GM23338 (cell line): ENCODE data around the gene AGTRAP. TPM values are rescaled to one million over a fixed set of nuclear protein-coding genes. Genes with fewer than 3 reads are reported as not detected.

ENCODE experiments used
- ATAC-seq: fragments of 200-7000 bp; cut with Tn5 transposase; 3 replicates; pipeline ENCODE4 v1.9.1; 2020
- DNase-seq: peaks from one replicate; pipeline ENCODE4 v3.0.0-alpha.2; 2015; ENCODE audit warnings: low spot score
- H2AFZ ChIP-seq: fragments of 200-600 bp; sonication (generic); 2 replicates; pipeline ENCODE4 v1.8.0; 2016; ENCODE audit warnings: antibody characterized with exemption, mild to moderate bottlenecking, moderate library complexity
- H3F3A ChIP-seq: fragments of 200-600 bp; sonication (generic); replicated peaks from 2 replicates; pipeline ENCODE4 v1.8.0; 2017; ENCODE audit warnings: antibody characterized with exemption, mixed run types, low read depth
- H3K27ac ChIP-seq: fragments of 200-600 bp; sonication (generic); 2 replicates; pipeline ENCODE4 v1.6.1; 2016; ENCODE audit warnings: low read depth
- H3K27me3 ChIP-seq: fragments of 200-600 bp; sonication (generic); 2 replicates; pipeline ENCODE4 v1.8.0; 2016; ENCODE audit warnings: mild to moderate bottlenecking, mixed run types, moderate library complexity; ENCODE audit not compliant: insufficient read depth
- H3K36me3 ChIP-seq: fragments of 200-600 bp; sonication (generic); 2 replicates; pipeline ENCODE4 v1.8.0; 2016; ENCODE audit warnings: mild to moderate bottlenecking; ENCODE audit not compliant: insufficient read depth
- H3K4me1 ChIP-seq: fragments of 200-600 bp; sonication (generic); 2 replicates; pipeline ENCODE4 v1.8.0; 2016; ENCODE audit warnings: mild to moderate bottlenecking, moderate library complexity; ENCODE audit not compliant: insufficient read depth
- H3K4me2 ChIP-seq: fragments of 200-600 bp; sonication (generic); 2 replicates; pipeline ENCODE4 v1.7.1; 2017; ENCODE audit warnings: mixed run types
- H3K4me3 ChIP-seq: fragments of 200-600 bp; sonication (generic); 2 replicates; pipeline ENCODE4 v1.6.1; 2016; ENCODE audit warnings: mixed run types
- H3K79me2 ChIP-seq: fragments of 200-600 bp; sonication (generic); replicated peaks from 2 replicates; pipeline ENCODE4 v1.8.0; 2017; ENCODE audit warnings: mild to moderate bottlenecking; ENCODE audit not compliant: insufficient read depth
- H3K9me2 ChIP-seq: fragments of 200-600 bp; sonication (generic); 2 replicates; pipeline ENCODE4 v1.8.0; 2017; ENCODE audit not compliant: insufficient read depth
- H4K20me1 ChIP-seq: fragments of 200-600 bp; sonication (generic); replicated peaks from 2 replicates; pipeline ENCODE4 v1.8.0; 2017; ENCODE audit warnings: mild to moderate bottlenecking; ENCODE audit not compliant: insufficient read depth
- H3K27ac Mint-ChIP-seq: 2 replicates; pipeline ENCODE4 v1.8.0; 2020; ENCODE audit warnings: inconsistent platforms, mild to moderate bottlenecking, moderate library complexity, mixed read lengths
- H3K27me3 Mint-ChIP-seq: 3 replicates; pipeline ENCODE4 v1.8.0; 2022; ENCODE audit warnings: low read depth, mild to moderate bottlenecking, moderate library complexity, mixed read lengths, inconsistent platforms; ENCODE audit not compliant: insufficient read depth, poor library complexity
- H3K36me3 Mint-ChIP-seq: 3 replicates; pipeline ENCODE4 v1.8.0; 2021; ENCODE audit warnings: low read depth, mild to moderate bottlenecking, inconsistent platforms, moderate library complexity, mixed read lengths
- H3K4me1 Mint-ChIP-seq: 3 replicates; pipeline ENCODE4 v1.8.0; 2020; ENCODE audit warnings: mild to moderate bottlenecking, inconsistent platforms, mixed read lengths
- H3K4me3 Mint-ChIP-seq: 3 replicates; pipeline ENCODE4 v1.8.0; 2021; ENCODE audit warnings: moderate library complexity, mild to moderate bottlenecking, inconsistent platforms, mixed read lengths
- H3K9me3 Mint-ChIP-seq: 3 replicates; pipeline ENCODE4 v1.8.0; 2020; ENCODE audit warnings: moderate library complexity, mild to moderate bottlenecking, inconsistent platforms, mixed read lengths
- EZH2 ChIP-seq: fragments of 200-600 bp; sonication (generic); IDR thresholded peaks from one replicate; pipeline ENCODE4 v1.8.0; 2017; ENCODE audit warnings: antibody characterized with exemption, mild to moderate bottlenecking, low read depth; ENCODE audit not compliant: unreplicated experiment
- EZH2phosphoT487 ChIP-seq: fragments of 200-600 bp; sonication (generic); IDR thresholded peaks from one replicate; pipeline ENCODE4 v1.8.1; 2018; ENCODE audit warnings: antibody characterized with exemption; ENCODE audit not compliant: unreplicated experiment
- NANOG ChIP-seq: IDR thresholded peaks from 2 replicates; pipeline ENCODE4 v1.6.1; 2016; ENCODE audit warnings: antibody characterized with exemption, borderline replicate concordance
- POLR2AphosphoS5 ChIP-seq: IDR thresholded peaks from 2 replicates; pipeline ENCODE4 v1.6.1; 2016; ENCODE audit warnings: antibody characterized with exemption, low read depth
- STAT1 ChIP-seq: IDR thresholded peaks from one replicate; pipeline ENCODE4 v1.6.1; 2016; ENCODE audit warnings: antibody characterized with exemption; ENCODE audit not compliant: unreplicated experiment
- ZNF114 ChIP-seq: fragments of 250-450 bp; sonication (Bioruptor Pico); IDR thresholded peaks from 2 replicates; pipeline ENCODE4 v1.5.0; 2020; ENCODE audit warnings: mild to moderate bottlenecking, moderate library complexity
- ZNF331 ChIP-seq: fragments of 250-450 bp; sonication (Bioruptor Pico); IDR thresholded peaks from 2 replicates; pipeline ENCODE4 v1.5.0; 2020; ENCODE audit warnings: low read depth, mild to moderate bottlenecking, moderate library complexity
- polyA plus RNA-seq: library from polyadenylated mRNA; unstranded; fragments of >200 nt; fragmentation: Nextera tagmentation; extraction: Ambion mirVana; gene quantifications from 2 replicates; pipeline ENCODE4 v1.2.1, GENCODE V29; 2016
- total RNA-seq: library from RNA; depleted of rRNA; stranded (reverse); fragments of >200 nt; shearing (Covaris generic); gene quantifications from 2 replicates; pipeline ENCODE4 v1.2.3, GENCODE V29; 2014
- TF ChIP-seq, protein P1 (sequence below): IDR thresholded peaks from one replicate; pipeline ENCODE4 v1.6.1; 2018; ENCODE audit warnings: antibody characterized with exemption; ENCODE audit not compliant: unreplicated experiment
- TF ChIP-seq, protein P2 (sequence below), 2 experiments: fragments of 200-600 bp in 1 of 2; sonication (generic) in 1 of 2; conservative IDR thresholded peaks; 2 replicates each; pipeline versions ENCODE4 v1.5.1 to v1.6.1; 2016 to 2017; ENCODE audit warnings: antibody characterized with exemption in 2 of 2, low read depth in 2 of 2, mild to moderate bottlenecking in 2 of 2, moderate library complexity in 1 of 2
- TF ChIP-seq, protein P3 (sequence below): fragments of 250-450 bp; sonication (Bioruptor Pico); IDR thresholded peaks from 2 replicates; pipeline ENCODE4 v1.5.0; 2020; ENCODE audit warnings: mild to moderate bottlenecking, moderate library complexity

AGTRAP gene
- total and polyA plus RNA-seq, 2 experiments from 2014 or later: 79.4 to 102 TPM

DNA sequence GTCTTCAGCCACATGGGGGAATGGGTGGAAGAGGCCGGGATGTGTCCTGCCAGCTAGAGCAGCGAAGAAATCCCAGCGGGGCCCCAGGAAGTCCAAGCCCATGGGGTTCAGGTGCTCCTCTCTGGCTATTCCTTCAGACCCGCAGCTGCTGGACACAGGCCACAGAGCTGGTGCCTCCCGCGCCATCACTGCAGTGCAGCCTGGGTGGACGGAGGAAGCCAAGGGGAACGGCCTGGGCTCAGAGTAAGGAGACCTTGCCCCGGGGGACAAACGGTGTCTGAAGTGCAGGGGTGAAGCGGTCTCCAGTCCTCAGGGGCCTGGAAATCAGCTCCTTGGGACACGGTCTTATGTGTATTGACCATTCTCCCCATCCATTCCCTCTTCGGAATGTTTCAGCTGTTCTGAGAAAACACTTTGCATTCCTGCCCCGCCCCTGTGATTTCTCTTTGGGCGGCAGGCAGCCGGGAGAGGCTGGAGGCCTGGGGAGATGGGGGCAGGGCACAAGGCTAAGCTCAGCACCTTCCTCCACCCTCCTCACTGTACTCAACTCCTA is 51.4 kb downstream of the AGTRAP start (continued):
- TF ChIP-seq, protein P1, sequence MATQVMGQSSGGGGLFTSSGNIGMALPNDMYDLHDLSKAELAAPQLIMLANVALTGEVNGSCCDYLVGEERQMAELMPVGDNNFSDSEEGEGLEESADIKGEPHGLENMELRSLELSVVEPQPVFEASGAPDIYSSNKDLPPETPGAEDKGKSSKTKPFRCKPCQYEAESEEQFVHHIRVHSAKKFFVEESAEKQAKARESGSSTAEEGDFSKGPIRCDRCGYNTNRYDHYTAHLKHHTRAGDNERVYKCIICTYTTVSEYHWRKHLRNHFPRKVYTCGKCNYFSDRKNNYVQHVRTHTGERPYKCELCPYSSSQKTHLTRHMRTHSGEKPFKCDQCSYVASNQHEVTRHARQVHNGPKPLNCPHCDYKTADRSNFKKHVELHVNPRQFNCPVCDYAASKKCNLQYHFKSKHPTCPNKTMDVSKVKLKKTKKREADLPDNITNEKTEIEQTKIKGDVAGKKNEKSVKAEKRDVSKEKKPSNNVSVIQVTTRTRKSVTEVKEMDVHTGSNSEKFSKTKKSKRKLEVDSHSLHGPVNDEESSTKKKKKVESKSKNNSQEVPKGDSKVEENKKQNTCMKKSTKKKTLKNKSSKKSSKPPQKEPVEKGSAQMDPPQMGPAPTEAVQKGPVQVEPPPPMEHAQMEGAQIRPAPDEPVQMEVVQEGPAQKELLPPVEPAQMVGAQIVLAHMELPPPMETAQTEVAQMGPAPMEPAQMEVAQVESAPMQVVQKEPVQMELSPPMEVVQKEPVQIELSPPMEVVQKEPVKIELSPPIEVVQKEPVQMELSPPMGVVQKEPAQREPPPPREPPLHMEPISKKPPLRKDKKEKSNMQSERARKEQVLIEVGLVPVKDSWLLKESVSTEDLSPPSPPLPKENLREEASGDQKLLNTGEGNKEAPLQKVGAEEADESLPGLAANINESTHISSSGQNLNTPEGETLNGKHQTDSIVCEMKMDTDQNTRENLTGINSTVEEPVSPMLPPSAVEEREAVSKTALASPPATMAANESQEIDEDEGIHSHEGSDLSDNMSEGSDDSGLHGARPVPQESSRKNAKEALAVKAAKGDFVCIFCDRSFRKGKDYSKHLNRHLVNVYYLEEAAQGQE: no peak
- TF ChIP-seq ZNF114: no peak
- no peak for TF ChIP-seq ZNF331 (CRISPR knock-in tag)
- no peak for TF ChIP-seq POLR2AphosphoS5

DNA sequence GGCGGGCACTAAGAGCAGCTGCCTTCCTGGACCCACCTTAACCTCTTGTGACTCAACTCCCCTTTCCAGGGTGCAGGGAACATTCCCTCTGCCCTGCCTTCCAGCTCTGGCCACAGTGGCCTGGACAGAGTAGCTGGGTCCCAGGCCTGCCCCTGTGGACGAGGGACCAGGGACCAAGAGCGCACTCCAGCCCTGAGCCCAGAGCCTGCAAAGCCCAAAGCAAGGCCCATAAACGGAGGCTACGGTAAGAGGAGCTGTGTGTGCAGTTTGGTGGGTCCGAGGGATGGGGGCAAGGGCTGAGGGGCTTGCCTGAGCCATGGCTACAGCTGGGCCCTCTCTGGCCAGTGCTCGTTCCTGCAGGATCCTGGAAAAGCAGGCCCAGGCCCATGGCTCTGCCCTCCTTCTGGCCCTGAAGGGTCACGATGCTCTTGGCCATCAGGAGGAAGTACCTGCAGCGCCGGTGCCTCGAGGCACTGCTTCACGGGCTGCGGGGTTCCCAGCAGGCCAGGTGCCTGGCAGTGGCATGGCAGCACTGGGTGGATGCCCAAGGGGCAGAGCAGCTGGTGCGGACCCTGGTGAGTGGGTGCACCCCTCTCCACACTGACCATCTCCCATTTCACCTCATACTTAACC is 52.0 kb downstream of the AGTRAP start:
- Histone ChIP-seq H3K27ac (peak overlapping the region; percentile 86), H3K79me2 (no peaks in the 10 kb centered on the region), H3K4me3 (peak overlapping the region; percentile 9; the same call in 1 of the 2 replicates), H3K27me3 (no peaks in the 10 kb centered on the region), H3F3A (peaks cover 22% of the 10 kb centered on the region), H3K36me3 (no peaks in the 10 kb centered on the region), H2AFZ (no peak overlapping the region), H3K4me1 (peaks cover 38% of the 10 kb centered on the region), H3K9me2 (no peaks in the 10 kb centered on the region), H4K20me1 (no peaks in the 10 kb centered on the region), H3K4me2 (peak overlapping the region; percentile 68; the same call in 1 of the 2 replicates)
- peaks cover 36% of the 10 kb centered on the region for H3K4me1 Mint-ChIP-seq
- H3K4me3 Mint-ChIP-seq: no peak overlapping the region
- TF ChIP-seq STAT1: no peak
- TF ChIP-seq EZH2phosphoT487: no peak
- no peak for TF ChIP-seq NANOG
- TF ChIP-seq EZH2: no peak
- TF ChIP-seq, protein P2, sequence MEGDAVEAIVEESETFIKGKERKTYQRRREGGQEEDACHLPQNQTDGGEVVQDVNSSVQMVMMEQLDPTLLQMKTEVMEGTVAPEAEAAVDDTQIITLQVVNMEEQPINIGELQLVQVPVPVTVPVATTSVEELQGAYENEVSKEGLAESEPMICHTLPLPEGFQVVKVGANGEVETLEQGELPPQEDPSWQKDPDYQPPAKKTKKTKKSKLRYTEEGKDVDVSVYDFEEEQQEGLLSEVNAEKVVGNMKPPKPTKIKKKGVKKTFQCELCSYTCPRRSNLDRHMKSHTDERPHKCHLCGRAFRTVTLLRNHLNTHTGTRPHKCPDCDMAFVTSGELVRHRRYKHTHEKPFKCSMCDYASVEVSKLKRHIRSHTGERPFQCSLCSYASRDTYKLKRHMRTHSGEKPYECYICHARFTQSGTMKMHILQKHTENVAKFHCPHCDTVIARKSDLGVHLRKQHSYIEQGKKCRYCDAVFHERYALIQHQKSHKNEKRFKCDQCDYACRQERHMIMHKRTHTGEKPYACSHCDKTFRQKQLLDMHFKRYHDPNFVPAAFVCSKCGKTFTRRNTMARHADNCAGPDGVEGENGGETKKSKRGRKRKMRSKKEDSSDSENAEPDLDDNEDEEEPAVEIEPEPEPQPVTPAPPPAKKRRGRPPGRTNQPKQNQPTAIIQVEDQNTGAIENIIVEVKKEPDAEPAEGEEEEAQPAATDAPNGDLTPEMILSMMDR (conservative IDR thresholded peaks at IDR 0.05; ENCODE audit: low read depth in 2 of 2): no peak
- no peak for TF ChIP-seq POLR2AphosphoS5
- TF ChIP-seq, protein P3, sequence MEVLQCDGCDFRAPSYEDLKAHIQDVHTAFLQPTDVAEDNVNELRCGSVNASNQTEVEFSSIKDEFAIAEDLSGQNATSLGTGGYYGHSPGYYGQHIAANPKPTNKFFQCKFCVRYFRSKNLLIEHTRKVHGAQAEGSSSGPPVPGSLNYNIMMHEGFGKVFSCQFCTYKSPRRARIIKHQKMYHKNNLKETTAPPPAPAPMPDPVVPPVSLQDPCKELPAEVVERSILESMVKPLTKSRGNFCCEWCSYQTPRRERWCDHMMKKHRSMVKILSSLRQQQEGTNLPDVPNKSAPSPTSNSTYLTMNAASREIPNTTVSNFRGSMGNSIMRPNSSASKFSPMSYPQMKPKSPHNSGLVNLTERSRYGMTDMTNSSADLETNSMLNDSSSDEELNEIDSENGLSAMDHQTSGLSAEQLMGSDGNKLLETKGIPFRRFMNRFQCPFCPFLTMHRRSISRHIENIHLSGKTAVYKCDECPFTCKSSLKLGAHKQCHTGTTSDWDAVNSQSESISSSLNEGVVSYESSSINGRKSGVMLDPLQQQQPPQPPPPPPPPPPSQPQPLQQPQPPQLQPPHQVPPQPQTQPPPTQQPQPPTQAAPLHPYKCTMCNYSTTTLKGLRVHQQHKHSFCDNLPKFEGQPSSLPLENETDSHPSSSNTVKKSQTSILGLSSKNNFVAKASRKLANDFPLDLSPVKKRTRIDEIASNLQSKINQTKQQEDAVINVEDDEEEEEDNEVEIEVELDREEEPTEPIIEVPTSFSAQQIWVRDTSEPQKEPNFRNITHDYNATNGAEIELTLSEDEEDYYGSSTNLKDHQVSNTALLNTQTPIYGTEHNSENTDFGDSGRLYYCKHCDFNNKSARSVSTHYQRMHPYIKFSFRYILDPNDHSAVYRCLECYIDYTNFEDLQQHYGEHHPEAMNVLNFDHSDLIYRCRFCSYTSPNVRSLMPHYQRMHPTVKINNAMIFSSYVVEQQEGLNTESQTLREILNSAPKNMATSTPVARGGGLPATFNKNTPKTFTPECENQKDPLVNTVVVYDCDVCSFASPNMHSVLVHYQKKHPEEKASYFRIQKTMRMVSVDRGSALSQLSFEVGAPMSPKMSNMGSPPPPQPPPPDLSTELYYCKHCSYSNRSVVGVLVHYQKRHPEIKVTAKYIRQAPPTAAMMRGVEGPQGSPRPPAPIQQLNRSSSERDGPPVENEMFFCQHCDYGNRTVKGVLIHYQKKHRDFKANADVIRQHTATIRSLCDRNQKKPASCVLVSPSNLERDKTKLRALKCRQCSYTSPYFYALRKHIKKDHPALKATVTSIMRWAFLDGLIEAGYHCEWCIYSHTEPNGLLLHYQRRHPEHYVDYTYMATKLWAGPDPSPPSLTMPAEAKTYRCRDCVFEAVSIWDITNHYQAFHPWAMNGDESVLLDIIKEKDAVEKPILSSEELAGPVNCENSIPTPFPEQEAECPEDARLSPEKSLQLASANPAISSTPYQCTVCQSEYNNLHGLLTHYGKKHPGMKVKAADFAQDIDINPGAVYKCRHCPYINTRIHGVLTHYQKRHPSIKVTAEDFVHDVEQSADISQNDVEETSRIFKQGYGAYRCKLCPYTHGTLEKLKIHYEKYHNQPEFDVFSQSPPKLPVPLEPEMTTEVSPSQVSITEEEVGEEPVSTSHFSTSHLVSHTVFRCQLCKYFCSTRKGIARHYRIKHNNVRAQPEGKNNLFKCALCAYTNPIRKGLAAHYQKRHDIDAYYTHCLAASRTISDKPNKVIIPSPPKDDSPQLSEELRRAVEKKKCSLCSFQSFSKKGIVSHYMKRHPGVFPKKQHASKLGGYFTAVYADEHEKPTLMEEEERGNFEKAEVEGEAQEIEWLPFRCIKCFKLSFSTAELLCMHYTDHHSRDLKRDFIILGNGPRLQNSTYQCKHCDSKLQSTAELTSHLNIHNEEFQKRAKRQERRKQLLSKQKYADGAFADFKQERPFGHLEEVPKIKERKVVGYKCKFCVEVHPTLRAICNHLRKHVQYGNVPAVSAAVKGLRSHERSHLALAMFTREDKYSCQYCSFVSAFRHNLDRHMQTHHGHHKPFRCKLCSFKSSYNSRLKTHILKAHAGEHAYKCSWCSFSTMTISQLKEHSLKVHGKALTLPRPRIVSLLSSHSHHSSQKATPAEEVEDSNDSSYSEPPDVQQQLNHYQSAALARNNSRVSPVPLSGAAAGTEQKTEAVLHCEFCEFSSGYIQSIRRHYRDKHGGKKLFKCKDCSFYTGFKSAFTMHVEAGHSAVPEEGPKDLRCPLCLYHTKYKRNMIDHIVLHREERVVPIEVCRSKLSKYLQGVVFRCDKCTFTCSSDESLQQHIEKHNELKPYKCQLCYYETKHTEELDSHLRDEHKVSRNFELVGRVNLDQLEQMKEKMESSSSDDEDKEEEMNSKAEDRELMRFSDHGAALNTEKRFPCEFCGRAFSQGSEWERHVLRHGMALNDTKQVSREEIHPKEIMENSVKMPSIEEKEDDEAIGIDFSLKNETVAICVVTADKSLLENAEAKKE (CRISPR knock-in tag): no peak
- no peaks in the 10 kb centered on the region for H3K9me3 Mint-ChIP-seq
- peaks cover 12% of the 10 kb centered on the region; the same call in 2 of the 3 replicates for H3K36me3 Mint-ChIP-seq
- 0 out of 2 replicates have a peak overlapping the region, but pooled peaks have one; percentile 75 for H3K27ac Mint-ChIP-seq
- ATAC-seq (peak; percentile 4; the same call in 2 of the 3 replicates), DNase-seq (peak; percentile 21)
- peaks cover 7% of the 10 kb centered on the region for H3K27me3 Mint-ChIP-seq
